ENCODE results near the gene TMEM147. TPM values are rescaled to one million over a fixed set of nuclear protein-coding genes. Genes with fewer than 3 reads are reported as not detected.

Gene TMEM147
- total and polyA plus RNA-seq, 2 of the 13 experiments (the other 11 are each of a cell fraction or from before 2014, with no cell fraction given) = 141 to 176 TPM

DNA sequence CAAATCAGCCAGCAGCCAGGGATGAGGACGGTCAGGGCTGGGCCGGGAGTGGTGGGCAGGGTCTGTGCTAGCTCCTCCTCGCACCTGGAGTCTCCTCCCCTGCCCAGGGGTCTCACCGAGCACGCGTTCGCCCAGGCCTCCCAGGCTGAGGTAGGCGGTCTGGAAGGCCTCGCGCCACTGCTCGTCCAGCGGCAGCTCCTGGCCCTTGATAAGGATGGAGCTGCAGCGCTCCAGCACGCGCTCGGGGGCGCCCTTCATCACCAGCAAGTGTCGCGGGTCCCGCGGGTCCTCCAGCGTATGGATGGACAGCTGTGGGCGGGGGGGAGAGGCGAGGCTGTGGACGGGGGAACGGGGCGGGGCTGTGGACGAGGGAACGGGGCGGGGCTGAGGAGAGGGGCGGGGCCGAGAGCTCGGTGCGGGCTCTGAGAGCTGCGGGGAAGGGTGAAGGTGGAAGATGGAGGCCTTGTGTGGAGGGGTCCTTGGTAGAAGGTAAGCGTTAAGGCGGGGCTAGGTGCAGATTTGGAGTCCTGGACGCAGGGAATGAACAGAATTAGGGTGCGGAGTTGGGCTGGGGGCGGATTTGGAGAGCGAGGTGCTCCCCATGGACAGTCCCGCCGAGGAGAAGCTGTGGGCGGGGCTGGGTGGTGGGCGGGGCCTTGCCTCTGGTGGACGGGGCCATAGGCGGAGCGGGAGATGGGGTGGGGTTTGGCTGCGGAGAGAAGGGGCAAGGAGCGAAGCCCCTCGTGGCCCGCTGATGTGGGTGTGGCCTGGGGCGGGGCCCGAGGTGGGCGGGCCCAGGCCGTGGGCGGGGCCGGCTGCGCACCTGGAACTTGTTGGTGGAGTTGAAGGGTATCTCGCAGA, 12.3 kb downstream of the TMEM147 start (continued):
- TF ChIP-seq SOX5 (CRISPR knock-in tag; IDR thresholded peaks at IDR 0.05; ENCODE audit: borderline replicate concordance) = no peak
- TF ChIP-seq, protein P1, sequence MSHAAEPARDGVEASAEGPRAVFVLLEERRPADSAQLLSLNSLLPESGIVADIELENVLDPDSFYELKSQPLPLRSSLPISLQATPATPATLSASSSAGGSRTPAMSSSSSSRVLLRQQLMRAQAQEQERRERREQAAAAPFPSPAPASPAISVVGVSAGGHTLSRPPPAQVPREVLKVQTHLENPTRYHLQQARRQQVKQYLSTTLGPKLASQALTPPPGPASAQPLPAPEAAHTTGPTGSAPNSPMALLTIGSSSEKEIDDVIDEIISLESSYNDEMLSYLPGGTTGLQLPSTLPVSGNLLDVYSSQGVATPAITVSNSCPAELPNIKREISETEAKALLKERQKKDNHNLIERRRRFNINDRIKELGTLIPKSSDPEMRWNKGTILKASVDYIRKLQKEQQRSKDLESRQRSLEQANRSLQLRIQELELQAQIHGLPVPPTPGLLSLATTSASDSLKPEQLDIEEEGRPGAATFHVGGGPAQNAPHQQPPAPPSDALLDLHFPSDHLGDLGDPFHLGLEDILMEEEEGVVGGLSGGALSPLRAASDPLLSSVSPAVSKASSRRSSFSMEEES (CRISPR knock-in tag; IDR thresholded peaks at IDR 0.05) = no peak
- TF ChIP-seq ZNF577 (CRISPR knock-in tag; IDR thresholded peaks at IDR 0.05; ENCODE audit: borderline replicate concordance, low read depth) = no peak
- no peak for TF ChIP-seq ZNF768 (CRISPR knock-in tag; IDR thresholded peaks at IDR 0.05)
- TF ChIP-seq ZNF772 (CRISPR knock-in tag; IDR thresholded peaks at IDR 0.05) = no peak
- TF ChIP-seq, protein P2, sequence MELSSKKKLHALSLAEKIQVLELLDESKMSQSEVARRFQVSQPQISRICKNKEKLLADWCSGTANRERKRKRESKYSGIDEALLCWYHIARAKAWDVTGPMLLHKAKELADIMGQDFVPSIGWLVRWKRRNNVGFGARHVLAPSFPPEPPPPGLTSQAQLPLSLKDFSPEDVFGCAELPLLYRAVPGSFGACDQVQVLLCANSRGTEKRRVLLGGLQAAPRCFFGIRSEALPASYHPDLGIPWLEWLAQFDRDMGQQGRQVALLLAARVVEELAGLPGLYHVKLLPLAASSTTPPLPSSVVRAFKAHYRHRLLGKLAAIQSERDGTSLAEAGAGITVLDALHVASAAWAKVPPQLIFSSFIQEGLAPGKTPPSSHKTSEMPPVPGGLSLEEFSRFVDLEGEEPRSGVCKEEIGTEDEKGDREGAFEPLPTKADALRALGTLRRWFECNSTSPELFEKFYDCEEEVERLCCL (CRISPR knock-in tag; IDR thresholded peaks at IDR 0.05; ENCODE audit: borderline replicate concordance) = no peak
- 0 out of 2 replicates have a peak, but pooled peaks have one; percentile 24 for TF ChIP-seq MYC (CRISPR knock-in tag; IDR thresholded peaks at IDR 0.05; ENCODE audit: borderline replicate concordance)
- TF ChIP-seq ZNF776 (CRISPR knock-in tag; IDR thresholded peaks at IDR 0.05) = 0 out of 2 replicates have a peak, but pooled peaks have one; percentile 49
- peak; percentile 41; the same call in 1 of the 2 replicates for TF ChIP-seq STAG1 (CRISPR knock-in tag; IDR thresholded peaks at IDR 0.05)
- no peak for TF ChIP-seq MAFF (IDR thresholded peaks at IDR 0.05; ENCODE audit: low read depth, low read length)
- peak; percentile 24; the same call in 1 of the 2 replicates for TF ChIP-seq GABPB1 (CRISPR knock-in tag; IDR thresholded peaks at IDR 0.05)
- TF ChIP-seq ZNF670 (CRISPR knock-in tag; IDR thresholded peaks at IDR 0.05; ENCODE audit: borderline replicate concordance) = no peak
- TF ChIP-seq EP300 (IDR thresholded peaks at IDR 0.05; ENCODE audit: low read depth in 2 of 2, low read length in 2 of 2) = no peak
- no peak for TF ChIP-seq EP300 (CRISPR knock-in tag; IDR thresholded peaks at IDR 0.05; ENCODE audit: borderline replicate concordance)
- TF ChIP-seq, protein P3, sequence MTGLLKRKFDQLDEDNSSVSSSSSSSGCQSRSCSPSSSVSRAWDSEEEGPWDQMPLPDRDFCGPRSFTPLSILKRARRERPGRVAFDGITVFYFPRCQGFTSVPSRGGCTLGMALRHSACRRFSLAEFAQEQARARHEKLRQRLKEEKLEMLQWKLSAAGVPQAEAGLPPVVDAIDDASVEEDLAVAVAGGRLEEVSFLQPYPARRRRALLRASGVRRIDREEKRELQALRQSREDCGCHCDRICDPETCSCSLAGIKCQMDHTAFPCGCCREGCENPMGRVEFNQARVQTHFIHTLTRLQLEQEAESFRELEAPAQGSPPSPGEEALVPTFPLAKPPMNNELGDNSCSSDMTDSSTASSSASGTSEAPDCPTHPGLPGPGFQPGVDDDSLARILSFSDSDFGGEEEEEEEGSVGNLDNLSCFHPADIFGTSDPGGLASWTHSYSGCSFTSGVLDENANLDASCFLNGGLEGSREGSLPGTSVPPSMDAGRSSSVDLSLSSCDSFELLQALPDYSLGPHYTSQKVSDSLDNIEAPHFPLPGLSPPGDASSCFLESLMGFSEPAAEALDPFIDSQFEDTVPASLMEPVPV (CRISPR knock-in tag; IDR thresholded peaks at IDR 0.05) = no peak
- TF ChIP-seq ZNF354B (CRISPR knock-in tag; IDR thresholded peaks at IDR 0.05) = no peak
- TF ChIP-seq ZBTB38 (CRISPR knock-in tag; IDR thresholded peaks at IDR 0.05) = peak; percentile 48; the same call in 1 of the 2 replicates
- TF ChIP-seq ZNF282 (IDR thresholded peaks at IDR 0.05; ENCODE audit: partially characterized antibody) = no peak
- TF ChIP-seq ZNF615 (CRISPR knock-in tag; IDR thresholded peaks at IDR 0.05; ENCODE audit: borderline replicate concordance) = no peak
- no peak for TF ChIP-seq ZNF430 (CRISPR knock-in tag; IDR thresholded peaks at IDR 0.05)
- TF ChIP-seq DNMT1 (CRISPR knock-in tag; IDR thresholded peaks at IDR 0.05) = no peak
- no peak for TF ChIP-seq ZEB1 (IDR thresholded peaks at IDR 0.05; ENCODE audit: insufficient replicate concordance, low read depth)
- TF ChIP-seq RNF2 (conservative IDR thresholded peaks at IDR 0.05; ENCODE audit: low read depth) = no peak

Measured in HepG2 (cell line).